ENCODE results near the gene ELMO3.
A peak's percentile ranks its signal among the peaks of the same experiment; 100 is the strongest.

Gene ELMO3

DNA sequence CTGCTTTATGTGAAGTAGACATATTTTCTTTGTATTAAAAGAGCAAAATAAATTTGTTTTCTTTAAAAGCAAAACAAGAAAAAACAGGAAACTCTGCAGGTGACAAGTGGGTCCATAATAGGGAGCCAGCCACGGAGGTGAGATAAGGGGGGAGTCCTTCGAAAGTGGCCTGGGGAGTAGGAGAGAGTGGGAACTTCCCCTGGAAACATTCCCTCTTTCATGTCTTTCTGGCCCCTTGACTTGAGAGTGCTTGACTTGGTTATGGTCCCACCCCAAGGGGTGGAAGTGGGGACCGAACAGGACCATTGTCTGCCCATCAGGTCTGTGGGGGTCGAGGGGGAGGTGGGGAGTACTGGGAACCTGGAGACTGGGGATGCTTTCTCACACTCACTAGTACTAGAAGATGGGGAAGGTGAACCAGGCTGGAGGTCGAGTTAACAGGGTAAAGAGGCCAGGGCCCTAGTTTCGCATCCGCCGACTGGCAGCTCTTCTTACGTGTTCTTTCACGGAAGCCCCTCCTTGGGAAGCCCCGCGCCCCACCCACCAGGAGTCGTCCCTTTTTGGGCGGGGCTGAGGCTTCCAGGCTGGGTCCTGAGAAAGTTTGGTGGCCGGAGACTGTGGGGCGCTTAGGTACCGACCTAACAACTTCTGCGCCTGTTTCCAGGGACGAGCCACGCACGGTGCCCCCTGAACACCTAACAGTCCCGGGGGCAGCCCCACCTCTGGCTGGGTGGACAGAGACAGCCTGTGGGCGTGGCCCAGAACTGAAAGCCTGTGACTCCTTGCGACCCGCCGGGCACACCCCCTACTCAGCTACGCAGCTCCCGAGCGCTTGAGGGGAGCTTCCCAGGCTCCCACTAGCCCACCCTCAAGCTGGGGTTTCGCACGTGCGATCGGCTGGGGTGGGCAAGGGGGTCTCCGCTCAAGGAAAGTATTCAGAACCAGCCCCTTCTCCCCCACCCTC is 40.0 kb upstream of the ELMO3 start:
- TF ChIP-seq, protein P1, sequence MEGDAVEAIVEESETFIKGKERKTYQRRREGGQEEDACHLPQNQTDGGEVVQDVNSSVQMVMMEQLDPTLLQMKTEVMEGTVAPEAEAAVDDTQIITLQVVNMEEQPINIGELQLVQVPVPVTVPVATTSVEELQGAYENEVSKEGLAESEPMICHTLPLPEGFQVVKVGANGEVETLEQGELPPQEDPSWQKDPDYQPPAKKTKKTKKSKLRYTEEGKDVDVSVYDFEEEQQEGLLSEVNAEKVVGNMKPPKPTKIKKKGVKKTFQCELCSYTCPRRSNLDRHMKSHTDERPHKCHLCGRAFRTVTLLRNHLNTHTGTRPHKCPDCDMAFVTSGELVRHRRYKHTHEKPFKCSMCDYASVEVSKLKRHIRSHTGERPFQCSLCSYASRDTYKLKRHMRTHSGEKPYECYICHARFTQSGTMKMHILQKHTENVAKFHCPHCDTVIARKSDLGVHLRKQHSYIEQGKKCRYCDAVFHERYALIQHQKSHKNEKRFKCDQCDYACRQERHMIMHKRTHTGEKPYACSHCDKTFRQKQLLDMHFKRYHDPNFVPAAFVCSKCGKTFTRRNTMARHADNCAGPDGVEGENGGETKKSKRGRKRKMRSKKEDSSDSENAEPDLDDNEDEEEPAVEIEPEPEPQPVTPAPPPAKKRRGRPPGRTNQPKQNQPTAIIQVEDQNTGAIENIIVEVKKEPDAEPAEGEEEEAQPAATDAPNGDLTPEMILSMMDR (IDR thresholded peaks at IDR 0.05; ENCODE audit: extremely low read depth, insufficient read depth, missing control alignments): no peak
- in situ Hi-C loops (cut with MboI; ENCODE audit: low pct_unique_long_range_greater_than_20kb, low sequenced_read_pairs, unreplicated experiment): loop anchor here (10.0 kb wide), 1 partner anchor 144 kb away; no protein-coding TSS in a partner anchor
- DNase-seq (ENCODE audit: low spot score): peak; percentile 87

DNA sequence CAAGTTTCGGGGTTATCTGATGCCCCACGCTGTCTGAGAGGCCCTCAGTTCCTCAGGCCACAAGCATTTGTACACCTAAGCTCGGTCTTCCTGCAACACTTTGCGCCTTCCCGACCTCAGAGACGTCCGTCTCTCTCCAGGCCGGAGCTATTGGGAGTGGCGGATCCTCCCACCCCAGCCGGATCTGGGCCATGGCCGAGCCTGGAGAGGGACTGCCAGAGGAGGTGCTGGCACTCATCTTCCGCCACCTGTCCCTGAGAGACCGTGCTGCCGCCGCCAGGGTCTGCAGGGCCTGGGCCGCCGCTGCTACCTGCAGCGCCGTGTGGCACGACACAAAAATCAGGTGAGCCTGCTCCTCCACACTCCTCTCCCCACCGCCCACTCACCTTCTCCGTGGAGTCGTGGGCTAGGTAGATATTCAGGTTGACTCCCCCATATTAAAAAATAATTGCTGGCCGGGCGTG is 37.3 kb upstream of the ELMO3 start:
- in situ Hi-C loops (cut with MboI; ENCODE audit: low pct_unique_long_range_greater_than_20kb, low sequenced_read_pairs, unreplicated experiment): no loop called here
- TF ChIP-seq, protein P1 (IDR thresholded peaks at IDR 0.05; ENCODE audit: extremely low read depth, insufficient read depth, missing control alignments): no peak
- DNase-seq (ENCODE audit: low spot score): no peak

DNA sequence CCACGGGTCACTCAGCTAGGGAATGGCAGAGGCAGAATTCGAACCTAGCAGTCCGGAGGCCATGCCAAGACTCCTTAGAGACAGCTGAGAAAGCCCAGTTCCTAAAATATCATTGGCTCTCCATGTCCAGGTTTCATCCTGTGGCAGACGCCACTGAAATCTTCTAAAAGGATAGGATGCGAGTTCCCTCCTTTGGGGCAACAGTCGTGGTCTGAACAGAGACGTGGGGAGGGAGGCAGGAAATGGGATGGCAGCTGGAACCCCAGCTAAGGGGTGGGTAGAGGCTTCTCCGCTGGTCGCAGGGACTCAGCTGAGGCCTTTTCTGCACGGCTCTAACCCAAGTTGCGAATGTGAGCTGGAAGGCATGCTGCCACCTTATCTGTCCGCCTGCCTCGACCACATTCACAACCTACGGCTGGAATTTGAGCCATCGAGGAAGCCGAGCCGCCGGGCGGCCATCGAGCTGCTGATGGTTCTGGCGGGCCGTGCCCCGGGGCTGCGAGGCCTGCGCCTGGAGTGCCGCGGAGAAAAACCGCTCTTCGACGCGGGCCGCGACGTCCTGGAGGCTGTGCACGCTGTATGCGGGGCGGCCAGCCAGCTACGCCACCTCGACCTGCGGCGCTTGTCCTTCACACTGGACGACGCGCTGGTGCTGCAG is 36.3 kb upstream of the ELMO3 start:
- in situ Hi-C loops (cut with MboI; ENCODE audit: low pct_unique_long_range_greater_than_20kb, low sequenced_read_pairs, unreplicated experiment): no loop called here
- DNase-seq (ENCODE audit: low spot score): no peak
- TF ChIP-seq, protein P1 (IDR thresholded peaks at IDR 0.05; ENCODE audit: extremely low read depth, insufficient read depth, missing control alignments): no peak

DNA sequence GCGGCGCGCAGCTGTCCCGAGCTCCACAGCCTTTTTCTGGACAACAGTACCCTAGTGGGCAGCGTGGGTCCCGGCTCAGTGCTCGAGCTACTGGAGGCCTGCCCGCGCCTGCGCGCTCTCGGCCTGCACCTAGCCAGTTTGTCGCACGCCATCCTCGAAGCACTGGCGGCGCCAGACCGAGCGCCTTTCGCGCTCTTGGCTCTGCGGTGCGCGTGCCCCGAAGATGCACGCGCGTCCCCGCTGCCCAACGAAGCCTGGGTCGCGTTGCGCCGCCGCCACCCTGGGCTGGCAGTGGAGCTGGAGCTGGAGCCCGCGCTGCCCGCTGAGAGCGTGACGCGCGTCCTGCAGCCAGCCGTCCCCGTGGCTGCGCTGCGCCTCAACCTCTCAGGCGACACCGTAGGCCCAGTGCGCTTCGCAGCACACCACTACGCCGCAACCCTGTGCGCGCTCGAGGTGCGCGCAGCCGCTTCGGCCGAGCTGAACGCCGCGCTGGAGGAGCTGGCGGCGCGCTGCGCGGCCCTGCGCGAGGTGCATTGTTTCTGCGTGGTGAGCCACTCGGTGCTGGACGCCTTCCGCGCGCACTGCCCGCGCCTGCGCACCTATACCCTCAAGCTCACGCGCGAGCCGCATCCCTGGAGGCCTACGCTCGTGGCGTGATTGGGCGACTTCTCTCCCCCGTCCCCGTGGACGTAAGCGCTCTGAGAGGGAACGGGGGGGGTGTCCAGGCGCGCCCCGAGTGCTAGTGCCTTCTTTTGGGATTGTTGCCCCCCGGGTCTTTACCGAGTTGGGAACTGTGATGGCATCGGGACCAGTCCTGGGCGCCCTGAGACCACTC is 35.5 kb upstream of the ELMO3 start:
- in situ Hi-C loops (cut with MboI; ENCODE audit: low pct_unique_long_range_greater_than_20kb, low sequenced_read_pairs, unreplicated experiment): no loop called here
- DNase-seq (ENCODE audit: low spot score): peak; percentile 75
- TF ChIP-seq, protein P1 (IDR thresholded peaks at IDR 0.05; ENCODE audit: extremely low read depth, insufficient read depth, missing control alignments): no peak

DNA sequence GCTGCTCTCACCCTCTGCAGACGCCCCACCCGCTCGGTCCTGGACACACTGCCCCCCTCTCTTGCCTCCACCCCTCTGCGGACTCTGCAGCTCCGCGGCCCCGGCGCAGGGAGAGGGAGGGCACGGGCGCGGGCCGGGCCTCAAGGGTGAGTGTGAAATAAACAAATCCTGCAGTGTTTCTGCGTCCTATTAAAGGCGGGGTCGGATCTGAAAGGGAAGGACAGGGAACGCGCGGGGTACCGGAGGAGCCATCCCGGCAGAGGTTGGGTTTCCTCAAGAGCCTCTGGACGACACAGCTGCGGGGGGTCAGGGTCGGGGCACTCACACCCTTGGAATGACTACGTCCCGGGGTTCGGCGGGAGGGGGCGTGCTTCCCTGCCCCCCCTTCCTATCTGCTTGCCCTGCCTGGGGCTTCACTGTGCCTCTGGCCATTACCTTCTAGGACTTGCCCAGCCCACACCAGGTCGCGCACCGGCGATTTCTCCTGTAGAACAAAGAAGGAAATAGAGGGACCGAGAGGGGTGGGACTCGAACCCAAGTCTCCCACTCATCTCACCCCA is 34.9 kb upstream of the ELMO3 start:
- DNase-seq (ENCODE audit: low spot score): no peak
- in situ Hi-C loops (cut with MboI; ENCODE audit: low pct_unique_long_range_greater_than_20kb, low sequenced_read_pairs, unreplicated experiment): no loop called here
- TF ChIP-seq, protein P1 (IDR thresholded peaks at IDR 0.05; ENCODE audit: extremely low read depth, insufficient read depth, missing control alignments): no peak

Data from GM13977 (cell line).